ENCODE results near the gene CREBBP.
A peak's percentile ranks its signal among the peaks of the same experiment; 100 is the strongest.

Gene CREBBP

DNA sequence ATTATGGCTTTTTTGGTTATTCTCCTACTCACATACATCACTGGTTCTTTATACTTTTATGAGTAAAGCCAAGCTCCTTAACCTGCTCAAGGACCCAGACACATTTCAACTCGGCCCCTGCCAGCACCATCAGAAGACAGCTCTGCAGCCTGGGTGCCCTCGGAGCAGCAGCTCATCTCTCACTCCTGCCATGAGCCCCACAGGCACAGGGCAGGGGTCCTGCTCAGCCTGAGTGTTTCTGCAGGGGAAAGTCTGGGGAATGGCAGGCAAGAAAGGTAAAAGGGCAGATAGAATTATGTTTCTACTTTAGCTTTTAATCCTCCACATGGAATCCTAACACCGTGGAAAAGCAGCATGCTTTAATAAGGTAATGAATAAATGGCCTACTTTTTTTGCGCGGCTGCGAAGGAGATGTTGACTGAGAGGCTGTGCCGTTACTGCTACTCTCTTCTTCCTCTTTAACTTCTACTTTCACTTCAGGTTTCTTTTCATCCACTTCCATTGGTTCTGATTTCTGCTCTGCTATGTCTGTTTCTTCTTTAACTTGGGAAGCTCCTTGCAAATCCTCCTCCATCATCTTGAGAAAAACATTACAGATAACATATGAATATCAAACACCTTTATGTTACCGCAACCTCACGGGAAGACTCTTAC, 113.1 kb downstream of the CREBBP start:
- peaks cover 33% of the 10 kb centered on the region for H3K36me3 Mint-ChIP-seq
- H3K4me3 Mint-ChIP-seq: no peak overlapping the region
- H3K27ac Mint-ChIP-seq: peak overlapping the region; percentile 74

DNA sequence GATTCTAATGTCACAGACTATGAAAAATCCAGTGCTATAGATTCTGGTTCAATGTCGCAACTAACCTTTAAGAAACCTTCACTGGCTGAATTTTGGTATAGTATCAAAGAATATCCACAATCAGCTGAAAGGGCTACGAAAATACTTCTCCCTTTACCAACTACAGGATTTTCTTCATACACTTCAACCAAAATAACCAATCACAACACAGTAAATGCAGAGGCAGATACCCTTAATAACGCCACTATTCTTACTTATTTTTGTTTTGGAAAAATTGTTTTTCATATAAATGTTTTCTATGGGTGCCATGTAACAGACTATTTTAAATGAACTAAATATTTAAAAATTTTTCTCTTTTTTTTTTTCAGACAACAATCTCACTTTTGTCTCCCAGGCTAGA, 114.3 kb downstream of the CREBBP start:
- H3K9me3 Mint-ChIP-seq: no peaks in the 10 kb centered on the region
- H3K27me3 Mint-ChIP-seq: no peaks in the 10 kb centered on the region
- no peak overlapping the region for H3K4me3 Mint-ChIP-seq
- peaks cover 43% of the 10 kb centered on the region for H3K36me3 Mint-ChIP-seq
- no peak overlapping the region for H3K27ac Mint-ChIP-seq
- no peak for ATAC-seq
- H3K4me1 Mint-ChIP-seq: peaks cover 13% of the 10 kb centered on the region

More for the DNA sequence above, 113.1 kb downstream of the CREBBP start:
- ATAC-seq: no peak
- H3K9me3 Mint-ChIP-seq: no peaks in the 10 kb centered on the region
- peaks cover 13% of the 10 kb centered on the region for H3K4me1 Mint-ChIP-seq
- H3K27me3 Mint-ChIP-seq: no peaks in the 10 kb centered on the region

DNA sequence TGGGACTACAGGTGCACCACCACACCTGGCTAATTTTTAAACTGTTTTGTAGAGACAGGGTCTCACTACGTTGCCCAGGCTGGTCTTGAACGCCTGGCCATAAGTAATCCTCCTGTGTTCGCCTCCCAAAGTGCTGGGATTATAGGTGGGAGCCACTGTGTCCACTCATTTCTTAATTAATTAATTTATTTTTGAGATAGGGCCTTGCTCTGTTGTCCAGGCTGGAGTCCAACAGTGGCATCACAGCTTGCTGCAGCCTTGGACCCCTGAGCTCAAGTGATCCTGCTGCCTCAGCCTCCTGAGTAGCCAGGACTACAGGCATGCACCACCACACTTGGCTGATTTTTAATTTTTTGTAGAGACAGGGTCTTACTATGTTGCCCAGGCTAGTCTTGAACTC, 116.1 kb downstream of the CREBBP start:
- Mint-ChIP-seq H3K36me3 (peaks cover 34% of the 10 kb centered on the region), H3K4me3 (no peak overlapping the region), H3K4me1 (peaks cover 13% of the 10 kb centered on the region), H3K27me3 (no peaks in the 10 kb centered on the region), H3K27ac (no peak overlapping the region), H3K9me3 (no peaks in the 10 kb centered on the region)
- no peak for ATAC-seq

DNA sequence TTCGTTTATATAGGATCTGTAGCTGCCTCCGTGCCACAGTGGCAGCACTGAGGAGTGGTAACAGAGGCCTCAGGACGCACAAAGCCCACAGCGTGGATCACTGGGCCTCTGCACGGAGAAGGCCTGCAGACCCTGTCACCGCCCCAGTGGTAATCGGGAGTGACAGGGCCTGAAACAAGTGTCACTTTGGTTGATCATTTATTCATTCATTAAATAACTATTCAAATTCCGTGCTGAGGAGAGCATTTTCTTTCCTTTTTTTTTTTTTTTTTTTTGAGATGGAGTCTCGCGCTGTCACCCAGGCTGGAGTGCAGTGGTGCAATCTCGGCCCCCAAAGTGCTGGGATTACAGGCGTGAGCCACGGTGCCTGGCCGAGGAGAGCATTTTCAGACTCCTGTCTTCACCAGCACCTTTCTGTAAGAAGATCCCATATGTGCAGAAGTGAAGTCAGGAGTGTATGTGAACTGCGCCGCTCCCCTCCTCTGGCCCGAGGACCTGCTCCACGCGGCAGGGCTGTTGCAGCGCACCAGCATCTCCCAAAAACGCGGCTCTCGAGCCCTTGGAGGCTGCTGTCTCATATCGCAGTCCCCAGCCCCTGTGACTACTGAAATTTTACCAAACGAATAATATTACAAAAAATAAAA, 118.3 kb downstream of the CREBBP start:
- H3K36me3 Mint-ChIP-seq: peaks cover 38% of the 10 kb centered on the region

DNA sequence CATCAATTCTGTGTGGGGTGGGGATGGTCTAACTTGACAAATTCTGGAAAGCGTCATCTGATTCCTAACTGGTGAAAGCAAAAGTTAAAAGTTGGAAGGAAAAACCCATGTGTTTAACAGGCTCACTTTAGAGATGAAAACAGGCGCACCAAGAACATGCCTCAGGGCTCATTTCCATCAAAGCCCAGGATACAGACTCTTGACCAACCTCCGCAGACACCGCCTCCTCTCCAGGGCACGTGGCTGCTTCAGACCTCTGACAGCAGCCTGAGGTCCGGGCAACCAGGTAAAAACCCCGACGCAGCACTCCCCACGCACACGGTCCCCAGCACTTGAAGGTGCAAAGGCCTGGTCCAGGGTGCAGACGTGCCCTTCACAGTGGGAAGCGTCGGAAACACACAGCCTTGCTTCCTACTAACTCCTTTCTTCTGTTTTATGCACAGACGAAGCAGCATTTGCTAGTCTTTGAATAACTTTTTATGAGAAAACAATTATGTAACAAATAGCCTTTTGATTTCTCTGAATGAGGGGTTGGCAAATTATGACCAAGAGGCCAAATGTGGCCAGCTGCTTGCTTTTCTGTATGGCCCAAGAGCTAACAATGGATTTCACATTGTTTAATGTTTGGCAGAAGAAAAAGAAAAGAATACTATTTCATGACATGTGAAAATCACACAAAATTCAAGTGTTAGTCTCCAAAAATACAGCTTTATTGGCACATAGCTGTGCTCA, 119.0 kb downstream of the CREBBP start:
- H3K36me3 Mint-ChIP-seq: peaks cover 32% of the 10 kb centered on the region

More for the DNA sequence above, 118.3 kb downstream of the CREBBP start:
- Mint-ChIP-seq H3K27me3 (no peaks in the 10 kb centered on the region), H3K4me3 (no peak overlapping the region), H3K4me1 (peaks cover 5% of the 10 kb centered on the region), H3K27ac (no peak overlapping the region), H3K9me3 (no peaks in the 10 kb centered on the region)
- no peak for ATAC-seq

DNA sequence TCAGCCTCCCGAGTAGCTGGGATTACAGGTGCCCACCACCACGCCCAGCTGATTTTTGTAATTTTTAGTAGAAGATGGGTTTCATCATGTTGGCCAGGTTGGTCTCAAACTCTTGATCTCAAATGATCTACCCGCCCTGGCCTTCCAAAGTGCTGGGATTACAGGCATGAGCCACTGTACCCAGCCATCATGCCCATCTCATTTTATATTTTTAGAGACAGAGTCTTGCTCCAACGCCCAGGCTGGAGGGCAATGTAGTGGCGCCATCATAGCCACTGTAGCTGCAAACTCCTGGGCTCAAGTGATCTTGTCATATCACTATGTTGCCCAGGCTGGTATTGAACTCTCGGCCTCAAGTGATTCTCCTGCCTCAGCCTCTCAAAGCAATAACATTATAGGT, 120.0 kb downstream of the CREBBP start:
- Mint-ChIP-seq H3K4me1 (no peaks in the 10 kb centered on the region), H3K27ac (no peak overlapping the region), H3K4me3 (no peak overlapping the region), H3K36me3 (peaks cover 30% of the 10 kb centered on the region), H3K27me3 (no peaks in the 10 kb centered on the region), H3K9me3 (no peaks in the 10 kb centered on the region)
- ATAC-seq: no peak

More for the DNA sequence above, 119.0 kb downstream of the CREBBP start:
- Mint-ChIP-seq H3K9me3 (no peaks in the 10 kb centered on the region), H3K27ac (no peak overlapping the region), H3K27me3 (no peaks in the 10 kb centered on the region), H3K4me3 (no peak overlapping the region), H3K4me1 (no peaks in the 10 kb centered on the region)
- ATAC-seq: no peak

DNA sequence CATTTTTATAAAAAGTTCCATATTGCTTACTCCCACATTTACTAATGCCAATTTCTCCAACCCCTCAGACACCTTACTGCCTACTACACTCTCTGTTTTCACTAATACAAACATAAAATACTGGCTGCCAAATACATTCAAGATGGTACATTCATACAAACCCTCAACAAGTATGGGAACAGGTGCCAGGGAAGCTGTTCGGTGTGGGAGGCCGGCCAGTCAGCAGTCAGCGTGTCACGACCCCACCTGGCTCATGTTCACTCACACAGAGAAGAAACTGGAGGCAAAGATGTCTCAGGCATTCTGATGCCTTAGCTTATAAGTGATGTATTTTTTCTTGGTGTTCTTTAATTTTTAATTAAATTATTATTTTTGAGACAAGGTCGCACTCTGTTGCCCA, 120.8 kb downstream of the CREBBP start:
- Mint-ChIP-seq H3K4me1 (no peaks in the 10 kb centered on the region), H3K9me3 (no peaks in the 10 kb centered on the region), H3K27ac (no peak overlapping the region), H3K27me3 (no peaks in the 10 kb centered on the region), H3K36me3 (peaks cover 34% of the 10 kb centered on the region), H3K4me3 (no peak overlapping the region)
- ATAC-seq: no peak

DNA sequence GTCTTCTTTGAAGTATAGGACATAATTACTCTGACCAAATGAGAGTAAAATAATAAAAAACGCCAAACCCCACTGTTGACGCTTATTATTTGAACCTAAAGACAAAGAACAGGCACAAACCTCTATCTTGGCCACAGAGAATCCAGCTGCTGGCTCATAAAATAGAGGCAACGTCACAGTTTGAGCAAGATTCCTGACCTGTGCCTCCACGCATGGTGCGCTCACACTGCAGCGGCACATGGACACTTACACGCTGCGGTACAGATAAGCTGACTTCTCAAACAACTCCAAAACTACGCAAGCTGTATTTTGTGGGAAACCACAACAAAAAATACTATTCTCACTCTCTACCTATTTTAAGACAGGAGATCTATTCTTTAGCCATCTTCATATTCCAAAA, 124.4 kb downstream of the CREBBP start:
- Mint-ChIP-seq H3K4me3 (no peak overlapping the region), H3K27me3 (no peaks in the 10 kb centered on the region), H3K4me1 (no peaks in the 10 kb centered on the region), H3K27ac (no peak overlapping the region), H3K36me3 (peaks cover 52% of the 10 kb centered on the region), H3K9me3 (no peaks in the 10 kb centered on the region)
- no peak for ATAC-seq

DNA sequence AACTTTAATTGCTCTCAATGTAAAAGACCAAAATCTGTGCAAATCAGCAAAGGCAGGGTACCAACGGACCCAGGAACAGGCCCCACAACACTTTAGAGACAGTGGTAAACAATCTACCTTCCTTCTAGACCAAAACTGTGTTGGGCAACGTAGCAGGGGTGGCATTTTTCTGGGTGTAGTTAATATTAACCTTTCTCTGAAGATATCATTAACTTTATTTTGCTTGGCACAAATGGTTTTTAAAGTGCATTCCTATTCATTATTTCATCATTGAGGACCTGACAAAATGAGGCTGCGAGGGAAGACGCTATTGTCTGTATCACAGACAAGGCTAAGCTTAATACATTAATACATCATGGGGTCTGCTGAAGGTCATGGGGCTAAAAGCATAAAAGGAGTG, 125.3 kb downstream of the CREBBP start:
- Mint-ChIP-seq H3K9me3 (no peaks in the 10 kb centered on the region), H3K27ac (no peak overlapping the region), H3K36me3 (peaks cover 57% of the 10 kb centered on the region), H3K4me1 (peaks cover 2% of the 10 kb centered on the region), H3K4me3 (no peak overlapping the region), H3K27me3 (no peaks in the 10 kb centered on the region)
- no peak for ATAC-seq

DNA sequence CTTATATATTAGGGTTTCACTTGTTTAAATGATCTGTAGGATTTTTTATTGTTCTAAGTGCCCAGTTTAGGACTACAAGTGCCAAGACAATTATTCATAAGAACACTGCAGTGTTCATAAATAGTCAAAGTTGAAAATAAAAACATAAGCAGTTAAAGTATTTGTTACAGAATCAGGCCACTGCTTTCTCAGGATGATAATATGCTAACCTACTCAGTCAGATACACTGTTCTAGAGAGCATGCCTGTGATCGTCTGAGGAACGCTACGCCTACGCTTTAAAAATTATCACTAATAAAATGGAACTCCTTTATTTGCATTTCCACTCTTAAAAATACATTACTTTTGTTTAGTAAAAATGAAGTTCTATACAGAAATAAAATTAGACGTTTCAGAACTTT, 125.7 kb downstream of the CREBBP start:
- no peaks in the 10 kb centered on the region for H3K9me3 Mint-ChIP-seq
- ATAC-seq: no peak
- H3K27ac Mint-ChIP-seq: no peak overlapping the region
- H3K27me3 Mint-ChIP-seq: no peaks in the 10 kb centered on the region
- peaks cover 7% of the 10 kb centered on the region for H3K4me1 Mint-ChIP-seq
- no peak overlapping the region for H3K4me3 Mint-ChIP-seq
- H3K36me3 Mint-ChIP-seq: peaks cover 59% of the 10 kb centered on the region

DNA sequence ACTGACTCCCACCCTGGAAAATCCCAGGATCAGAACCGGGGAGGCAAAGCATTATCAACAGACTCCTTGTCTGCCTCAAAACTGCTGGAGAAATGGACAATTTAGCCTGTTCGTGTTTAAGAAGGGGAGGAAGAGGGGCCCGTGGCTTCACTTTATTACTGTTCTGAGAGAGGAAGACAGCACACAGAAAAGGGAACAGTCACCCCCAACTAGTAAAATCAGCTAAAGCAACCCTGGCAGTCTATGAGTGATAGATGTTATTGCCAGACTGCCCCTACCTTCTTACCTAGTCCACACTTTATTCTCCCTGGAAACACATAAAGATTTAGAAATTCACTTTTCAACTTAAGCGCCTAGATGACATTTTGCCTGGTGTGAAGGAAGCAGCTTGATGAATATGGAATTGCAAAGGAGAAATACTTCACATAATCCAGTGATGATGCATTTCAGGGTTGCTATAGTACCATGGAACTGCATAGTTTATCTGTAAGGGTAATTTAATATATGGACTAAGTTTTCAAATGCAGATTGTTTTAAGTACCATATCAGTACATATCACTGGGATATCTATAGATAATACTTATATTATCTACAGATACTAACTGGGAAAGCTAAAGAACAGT, 126.3 kb downstream of the CREBBP start:
- Mint-ChIP-seq H3K27me3 (no peaks in the 10 kb centered on the region), H3K27ac (no peak overlapping the region), H3K4me1 (peaks cover 8% of the 10 kb centered on the region), H3K9me3 (no peaks in the 10 kb centered on the region), H3K4me3 (no peak overlapping the region), H3K36me3 (peaks cover 59% of the 10 kb centered on the region)
- ATAC-seq: no peak

DNA sequence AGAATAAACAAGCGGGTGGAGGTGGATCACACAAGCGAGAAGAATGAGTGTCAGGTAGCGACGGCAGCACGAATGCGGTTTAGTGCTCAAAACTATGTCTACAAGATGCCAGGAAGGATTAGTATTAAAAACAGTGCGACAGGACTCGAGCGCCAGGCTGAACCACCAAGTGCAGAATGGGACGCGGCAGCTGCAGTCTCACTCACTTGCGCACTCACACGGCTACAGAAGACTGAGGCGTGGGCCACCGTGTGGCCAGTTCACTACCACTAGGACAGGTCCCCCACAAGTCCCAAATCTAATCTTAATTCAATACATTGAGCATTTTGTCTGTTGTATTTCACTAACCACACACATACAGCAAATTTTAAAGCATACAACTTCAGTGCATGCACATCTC, 127.5 kb downstream of the CREBBP start:
- Mint-ChIP-seq H3K4me1 (peaks cover 8% of the 10 kb centered on the region), H3K27ac (no peak overlapping the region), H3K27me3 (no peaks in the 10 kb centered on the region), H3K4me3 (no peak overlapping the region), H3K36me3 (peaks cover 57% of the 10 kb centered on the region), H3K9me3 (no peaks in the 10 kb centered on the region)
- ATAC-seq: no peak

DNA sequence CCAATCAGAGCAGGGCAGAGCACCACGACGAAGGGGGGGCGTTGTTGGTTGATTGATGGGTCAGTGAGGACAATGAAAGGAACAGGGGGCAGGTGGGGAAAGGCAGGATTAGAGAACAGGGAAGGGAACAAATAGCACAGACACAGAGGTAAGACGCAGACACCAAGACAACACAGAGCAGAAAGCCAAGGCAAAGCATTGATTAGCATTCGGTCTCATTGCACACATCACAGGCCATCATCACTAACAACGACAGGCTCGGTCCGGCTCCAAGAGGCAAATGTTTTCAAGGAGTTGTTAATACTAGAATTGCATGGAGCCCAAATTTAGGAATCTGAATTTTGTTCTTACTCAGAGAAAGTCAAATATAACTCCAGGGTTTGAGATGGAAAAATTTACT, 128.6 kb downstream of the CREBBP start:
- Mint-ChIP-seq H3K9me3 (no peaks in the 10 kb centered on the region), H3K4me1 (peaks cover 8% of the 10 kb centered on the region), H3K4me3 (no peak overlapping the region), H3K27me3 (no peaks in the 10 kb centered on the region), H3K27ac (no peak overlapping the region), H3K36me3 (peaks cover 61% of the 10 kb centered on the region)
- ATAC-seq: no peak

DNA sequence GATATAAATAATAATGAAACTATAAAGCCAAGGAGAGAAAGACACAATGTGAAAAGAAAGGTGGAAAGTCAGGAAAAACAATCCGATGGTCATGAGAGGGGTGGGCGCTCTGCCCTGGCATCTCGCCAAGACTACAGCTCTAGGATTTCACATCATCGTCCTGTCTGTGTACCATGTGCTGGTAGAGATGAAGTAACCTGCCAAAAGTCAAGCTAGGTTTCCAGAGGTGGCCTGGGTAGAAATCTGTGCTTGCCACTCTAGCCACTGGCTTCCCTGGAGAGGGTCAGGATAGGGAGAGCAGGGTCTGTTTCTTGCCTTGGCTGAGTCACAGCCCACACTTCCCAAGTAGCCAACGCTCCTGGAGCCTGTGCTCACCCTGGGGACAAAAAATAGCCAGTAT, 132.2 kb downstream of the CREBBP start:
- Mint-ChIP-seq H3K27me3 (no peaks in the 10 kb centered on the region), H3K4me1 (peaks cover 8% of the 10 kb centered on the region), H3K9me3 (no peaks in the 10 kb centered on the region), H3K4me3 (no peak overlapping the region), H3K27ac (no peak overlapping the region), H3K36me3 (peaks cover 67% of the 10 kb centered on the region)
- no peak for ATAC-seq

DNA sequence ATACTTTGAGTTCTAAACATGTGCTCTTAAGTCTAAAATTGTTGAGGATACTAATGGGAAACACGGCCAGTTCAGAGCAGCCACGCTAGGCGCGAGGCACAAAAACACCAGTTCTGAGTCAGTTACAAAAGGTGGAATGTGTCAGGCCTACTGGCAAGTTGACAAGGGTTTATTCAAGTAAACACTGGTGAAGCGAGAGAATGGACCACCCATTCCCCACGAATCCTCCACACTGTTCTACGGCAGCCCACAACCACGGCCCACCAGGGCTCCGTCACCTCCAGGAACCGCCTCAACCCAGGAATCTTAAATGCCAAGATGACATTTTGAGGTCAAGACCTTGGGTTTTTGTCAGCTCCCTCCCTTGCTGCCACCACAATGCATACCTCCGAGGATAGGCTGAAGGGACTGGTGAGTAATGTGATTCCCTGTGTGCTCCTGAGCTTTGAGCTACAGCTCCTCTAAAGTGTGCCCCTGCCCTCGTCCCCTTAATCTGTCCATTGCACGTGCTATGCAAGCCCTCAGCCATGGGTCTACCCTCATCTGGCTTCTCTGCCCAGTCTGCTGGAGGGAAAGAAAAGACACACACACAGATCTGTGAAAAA, 134.7 kb downstream of the CREBBP start:
- Mint-ChIP-seq H3K9me3 (no peaks in the 10 kb centered on the region), H3K27me3 (no peaks in the 10 kb centered on the region), H3K36me3 (peaks cover 65% of the 10 kb centered on the region), H3K4me3 (no peak overlapping the region), H3K4me1 (peaks cover 8% of the 10 kb centered on the region), H3K27ac (peak overlapping the region; percentile 32)
- no peak for ATAC-seq

All from stimulated activated memory B cell treated with anti-CD40 and anti-IgM and Interleukin-4, amounts not matched to agents 10 μg/mL and 1 μg/mL and 100 μg/mL, for 72 hours (primary cell).